Measurements from ENCODE around the gene MYO5C.

The MYO5C gene

DNA sequence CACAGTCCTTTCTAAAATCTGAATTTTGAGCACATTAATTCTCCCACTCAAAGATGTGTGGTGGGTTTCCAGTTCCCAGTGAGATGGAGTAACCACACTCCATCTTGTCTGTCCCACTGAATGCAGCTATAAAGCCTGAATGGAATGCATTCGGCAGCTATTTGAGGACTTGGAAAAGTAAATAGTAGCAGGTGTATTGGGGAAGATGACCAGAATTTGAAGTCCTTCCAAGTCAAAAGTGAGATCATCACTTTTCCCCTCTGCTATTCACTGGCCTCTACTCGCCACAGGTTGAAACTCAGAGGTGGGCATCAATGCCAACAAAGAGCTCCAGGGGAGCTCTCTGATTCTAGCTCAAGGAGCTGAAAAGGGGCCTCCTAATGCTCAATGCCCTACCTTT is 96.3 kb downstream of the MYO5C start:
- Histone ChIP-seq H4K91ac (ENCODE audit: low read length) (no peak overlapping the region), H3K79me1 (replicated peaks; ENCODE audit: low read length, poor library complexity, severe bottlenecking) (no peaks in the 10 kb centered on the region), H3K27ac (ENCODE audit: low read length, poor library complexity, severe bottlenecking) (no peak overlapping the region), H2BK15ac (ENCODE audit: low read depth, poor library complexity, severe bottlenecking) (no peak overlapping the region), H3K4me1 (ENCODE audit: control insufficient read depth, insufficient read depth, low read depth, low read length) (no peaks in the 10 kb centered on the region), H2AFZ (ENCODE audit: low read depth, low read length) (no peak overlapping the region), H3K4me2 (ENCODE audit: low read length, poor library complexity, severe bottlenecking) (no peak overlapping the region), H3K14ac (ENCODE audit: low read length in 2 of 2) (no peak overlapping the region), H2BK120ac (ENCODE audit: low read depth, low read length) (no peak overlapping the region), H3K18ac (ENCODE audit: low read depth in 1 of 2, low read length in 2 of 2) (no peak overlapping the region), H3K23ac (ENCODE audit: low read length in 2 of 2) (no peak overlapping the region), H3K36me3 (ENCODE audit: control insufficient read depth in 1 of 2, insufficient read depth in 2 of 2, low read depth in 1 of 2, low read length in 2 of 2) (no peaks in the 10 kb centered on the region), H3K4ac (ENCODE audit: low read depth in 1 of 2, low read length in 2 of 2) (no peak overlapping the region), H2BK12ac (ENCODE audit: low read length in 2 of 2) (no peak overlapping the region), H3K9ac (ENCODE audit: low read length) (no peak overlapping the region), H2AK5ac (ENCODE audit: low read length, severe bottlenecking) (no peak overlapping the region), H4K8ac (ENCODE audit: low read length) (no peak overlapping the region), H2BK5ac (ENCODE audit: low read depth, low read length, poor library complexity, severe bottlenecking) (no peak overlapping the region), H3K27me3 (ENCODE audit: control insufficient read depth in 1 of 2, insufficient read depth in 1 of 2, low read length in 2 of 2) (no peaks in the 10 kb centered on the region), H3K9me3 (ENCODE audit: control insufficient read depth, low read length) (no peaks in the 10 kb centered on the region), H3K4me3 (ENCODE audit: insufficient read depth in 1 of 2, low read depth in 1 of 2, low read length in 2 of 2) (no peak overlapping the region)
- no peak for DNase-seq
- whole genome bisulfite sequencing: 96% methylated on average over 2 of the region's 2 CpGs

DNA sequence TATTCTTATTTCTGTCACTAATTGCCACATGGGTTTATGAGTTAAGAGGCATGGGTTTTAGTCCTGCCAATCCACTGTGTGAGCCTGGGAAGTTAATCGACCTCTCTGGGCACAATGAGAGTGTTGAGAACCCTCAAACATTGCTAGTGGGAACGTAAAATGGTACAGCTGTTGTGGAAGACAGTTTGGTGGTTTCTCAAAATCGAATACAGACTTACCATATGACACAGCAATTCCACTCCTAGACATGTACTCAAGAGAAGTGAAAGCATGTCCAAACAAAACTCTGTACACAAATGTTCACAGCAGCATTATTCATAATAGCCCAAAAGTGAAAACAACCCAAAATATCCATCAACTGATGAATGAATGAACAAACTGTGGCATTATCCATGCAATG is 98.7 kb downstream of the MYO5C start:
- no peaks in the 10 kb centered on the region for H3K4me1 ChIP-seq (ENCODE audit: control insufficient read depth, insufficient read depth, low read depth, low read length)
- H2BK12ac ChIP-seq (ENCODE audit: low read length in 2 of 2): no peak overlapping the region
- no peak overlapping the region for H2BK5ac ChIP-seq (ENCODE audit: low read depth, low read length, poor library complexity, severe bottlenecking)
- H3K4me3 ChIP-seq (ENCODE audit: insufficient read depth in 1 of 2, low read depth in 1 of 2, low read length in 2 of 2): no peak overlapping the region
- no peak overlapping the region for H3K23ac ChIP-seq (ENCODE audit: low read length in 2 of 2)
- no peak overlapping the region for H4K8ac ChIP-seq (ENCODE audit: low read length)
- no peak overlapping the region for H3K18ac ChIP-seq (ENCODE audit: low read depth in 1 of 2, low read length in 2 of 2)
- no peaks in the 10 kb centered on the region for H3K79me1 ChIP-seq (replicated peaks; ENCODE audit: low read length, poor library complexity, severe bottlenecking)
- no peak overlapping the region for H3K9ac ChIP-seq (ENCODE audit: low read length)
- 82% methylated on average over 3 of the region's 3 CpGs for WGBS
- H3K27ac ChIP-seq (ENCODE audit: low read length, poor library complexity, severe bottlenecking): no peak overlapping the region
- H3K4ac ChIP-seq (ENCODE audit: low read depth in 1 of 2, low read length in 2 of 2): no peak overlapping the region
- H2AK5ac ChIP-seq (ENCODE audit: low read length, severe bottlenecking): no peak overlapping the region
- DNase-seq: no peak
- H3K36me3 ChIP-seq (ENCODE audit: control insufficient read depth in 1 of 2, insufficient read depth in 2 of 2, low read depth in 1 of 2, low read length in 2 of 2): no peaks in the 10 kb centered on the region
- no peak overlapping the region for H2BK120ac ChIP-seq (ENCODE audit: low read depth, low read length)
- H3K27me3 ChIP-seq (ENCODE audit: control insufficient read depth in 1 of 2, insufficient read depth in 1 of 2, low read length in 2 of 2): no peaks in the 10 kb centered on the region
- H3K9me3 ChIP-seq (ENCODE audit: control insufficient read depth, low read length): no peaks in the 10 kb centered on the region
- no peak overlapping the region for H2AFZ ChIP-seq (ENCODE audit: low read depth, low read length)
- no peak overlapping the region for H2BK15ac ChIP-seq (ENCODE audit: low read depth, poor library complexity, severe bottlenecking)
- H4K91ac ChIP-seq (ENCODE audit: low read length): no peak overlapping the region
- H3K14ac ChIP-seq (ENCODE audit: low read length in 2 of 2): no peak overlapping the region
- H3K4me2 ChIP-seq (ENCODE audit: low read length, poor library complexity, severe bottlenecking): no peak overlapping the region

DNA sequence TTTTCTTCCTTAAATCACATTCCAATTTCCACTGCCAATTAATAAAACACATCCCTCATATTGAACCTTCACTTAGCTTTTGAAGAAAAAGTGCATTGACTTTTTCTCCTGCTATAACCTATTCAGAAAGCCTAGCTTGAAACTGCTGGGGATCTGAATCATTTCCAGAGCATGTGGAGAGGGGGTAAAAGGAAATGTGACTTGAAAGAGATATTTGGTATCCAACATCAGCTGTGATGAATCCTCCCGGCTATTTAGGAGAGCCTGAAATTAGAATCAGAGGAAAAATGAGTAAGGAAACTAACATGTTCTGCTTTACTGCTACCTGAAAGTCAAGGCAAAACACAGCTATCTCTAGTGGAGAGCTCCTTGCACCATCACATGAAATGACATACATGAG is 101.8 kb downstream of the MYO5C start:
- no peaks in the 10 kb centered on the region for H3K79me1 ChIP-seq (replicated peaks; ENCODE audit: low read length, poor library complexity, severe bottlenecking)
- WGBS: no CpG with 5 or more reads among the region's 1 CpG

DNA sequence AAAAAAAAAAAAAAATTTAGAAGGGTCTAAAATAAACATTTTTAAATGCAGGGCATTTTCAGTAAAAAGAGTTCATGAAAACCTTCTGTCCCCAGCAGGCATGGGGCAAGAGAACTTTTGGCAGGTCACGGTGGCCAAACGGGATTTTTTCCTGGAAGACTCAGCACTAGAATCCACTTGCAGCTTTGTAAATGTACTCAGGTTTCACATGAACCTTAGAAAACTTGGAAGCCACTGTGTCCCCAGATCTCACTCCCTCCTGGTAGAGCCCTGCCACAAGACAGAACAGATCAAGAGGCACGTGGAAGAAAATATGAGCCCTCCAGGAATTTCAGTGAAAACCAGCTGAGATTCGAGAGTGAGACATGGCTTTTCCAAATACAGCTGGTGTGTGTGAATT is 102.3 kb downstream of the MYO5C start:
- Histone ChIP-seq H3K4me2 (ENCODE audit: low read length, poor library complexity, severe bottlenecking) (no peak overlapping the region), H3K9me3 (ENCODE audit: control insufficient read depth, low read length) (no peaks in the 10 kb centered on the region), H2BK15ac (ENCODE audit: low read depth, poor library complexity, severe bottlenecking) (no peak overlapping the region), H2AFZ (ENCODE audit: low read depth, low read length) (no peak overlapping the region), H3K79me1 (replicated peaks; ENCODE audit: low read length, poor library complexity, severe bottlenecking) (no peaks in the 10 kb centered on the region), H2BK5ac (ENCODE audit: low read depth, low read length, poor library complexity, severe bottlenecking) (no peak overlapping the region), H3K36me3 (ENCODE audit: control insufficient read depth in 1 of 2, insufficient read depth in 2 of 2, low read depth in 1 of 2, low read length in 2 of 2) (no peaks in the 10 kb centered on the region), H3K4me3 (ENCODE audit: insufficient read depth in 1 of 2, low read depth in 1 of 2, low read length in 2 of 2) (no peak overlapping the region), H3K18ac (ENCODE audit: low read depth in 1 of 2, low read length in 2 of 2) (no peak overlapping the region), H3K14ac (ENCODE audit: low read length in 2 of 2) (no peak overlapping the region), H3K27ac (ENCODE audit: low read length, poor library complexity, severe bottlenecking) (no peak overlapping the region), H3K9ac (ENCODE audit: low read length) (no peak overlapping the region), H2BK120ac (ENCODE audit: low read depth, low read length) (no peak overlapping the region), H2BK12ac (ENCODE audit: low read length in 2 of 2) (no peak overlapping the region), H4K8ac (ENCODE audit: low read length) (no peak overlapping the region), H3K4ac (ENCODE audit: low read depth in 1 of 2, low read length in 2 of 2) (no peak overlapping the region), H3K23ac (ENCODE audit: low read length in 2 of 2) (no peak overlapping the region), H4K91ac (ENCODE audit: low read length) (no peak overlapping the region), H2AK5ac (ENCODE audit: low read length, severe bottlenecking) (no peak overlapping the region), H3K27me3 (ENCODE audit: control insufficient read depth in 1 of 2, insufficient read depth in 1 of 2, low read length in 2 of 2) (no peaks in the 10 kb centered on the region), H3K4me1 (ENCODE audit: control insufficient read depth, insufficient read depth, low read depth, low read length) (peaks cover 2% of the 10 kb centered on the region)
- 85% methylated on average over 4 of the region's 4 CpGs for WGBS
- no peak for DNase-seq

More for the DNA sequence above, 101.8 kb downstream of the MYO5C start:
- no peak overlapping the region for H3K4me3 ChIP-seq (ENCODE audit: insufficient read depth in 1 of 2, low read depth in 1 of 2, low read length in 2 of 2)
- H3K4ac ChIP-seq (ENCODE audit: low read depth in 1 of 2, low read length in 2 of 2): no peak overlapping the region
- no peak overlapping the region for H2AK5ac ChIP-seq (ENCODE audit: low read length, severe bottlenecking)
- no peak overlapping the region for H4K8ac ChIP-seq (ENCODE audit: low read length)
- H3K27me3 ChIP-seq (ENCODE audit: control insufficient read depth in 1 of 2, insufficient read depth in 1 of 2, low read length in 2 of 2): no peaks in the 10 kb centered on the region
- H3K4me2 ChIP-seq (ENCODE audit: low read length, poor library complexity, severe bottlenecking): no peak overlapping the region
- H3K9me3 ChIP-seq (ENCODE audit: control insufficient read depth, low read length): no peaks in the 10 kb centered on the region
- H3K4me1 ChIP-seq (ENCODE audit: control insufficient read depth, insufficient read depth, low read depth, low read length): peaks cover 2% of the 10 kb centered on the region
- no peak overlapping the region for H2BK120ac ChIP-seq (ENCODE audit: low read depth, low read length)
- H3K27ac ChIP-seq (ENCODE audit: low read length, poor library complexity, severe bottlenecking): no peak overlapping the region
- H3K9ac ChIP-seq (ENCODE audit: low read length): no peak overlapping the region
- no peak overlapping the region for H3K18ac ChIP-seq (ENCODE audit: low read depth in 1 of 2, low read length in 2 of 2)
- no peak overlapping the region for H2BK15ac ChIP-seq (ENCODE audit: low read depth, poor library complexity, severe bottlenecking)
- H2BK12ac ChIP-seq (ENCODE audit: low read length in 2 of 2): no peak overlapping the region
- H2BK5ac ChIP-seq (ENCODE audit: low read depth, low read length, poor library complexity, severe bottlenecking): no peak overlapping the region
- H4K91ac ChIP-seq (ENCODE audit: low read length): no peak overlapping the region
- no peak overlapping the region for H3K14ac ChIP-seq (ENCODE audit: low read length in 2 of 2)
- DNase-seq: no peak
- H2AFZ ChIP-seq (ENCODE audit: low read depth, low read length): no peak overlapping the region
- no peaks in the 10 kb centered on the region for H3K36me3 ChIP-seq (ENCODE audit: control insufficient read depth in 1 of 2, insufficient read depth in 2 of 2, low read depth in 1 of 2, low read length in 2 of 2)
- H3K23ac ChIP-seq (ENCODE audit: low read length in 2 of 2): no peak overlapping the region

Measured in mesenchymal stem cell (in vitro differentiated cells and primary cell).